HepG2 (cell line): ENCODE measurements around the gene SFXN2. TPM values are rescaled to one million over a fixed set of nuclear protein-coding genes. Genes with fewer than 3 reads are reported as not detected.
A peak's percentile ranks its signal among the peaks of the same experiment; 100 is the strongest.

Experiments used
- FOXM1 ChIP-seq: sonication (generic); formaldehyde crosslinking; IDR thresholded peaks from 2 replicates; pipeline ENCODE4 v1.5.0; 2020; ENCODE audit warnings: missing genetic modification reagents
- KAT7 ChIP-seq: IDR thresholded peaks from 2 replicates; pipeline ENCODE4 v1.6.1; 2018; ENCODE audit warnings: borderline replicate concordance, missing compliant biosample characterization
- MAFG ChIP-seq: sonication (generic); formaldehyde crosslinking; IDR thresholded peaks from 2 replicates; pipeline ENCODE4 v1.5.1; 2020; ENCODE audit warnings: mild to moderate bottlenecking, missing genetic modification reagents
- NCOA5 ChIP-seq: sonication (generic); formaldehyde crosslinking; IDR thresholded peaks from 2 replicates; pipeline ENCODE4 v1.4.0; 2020; ENCODE audit warnings: missing genetic modification reagents
- NFATC3 ChIP-seq: sonication (generic); formaldehyde crosslinking; IDR thresholded peaks from 2 replicates; pipeline ENCODE4 v1.5.1; 2020; ENCODE audit warnings: mild to moderate bottlenecking, missing genetic modification reagents
- NR0B2 ChIP-seq: sonication (generic); formaldehyde crosslinking; IDR thresholded peaks from 2 replicates; pipeline ENCODE4 v1.4.0; 2020; ENCODE audit warnings: mild to moderate bottlenecking, missing genetic modification reagents
- PITX1 ChIP-seq: sonication (generic); formaldehyde crosslinking; IDR thresholded peaks from 2 replicates; pipeline ENCODE4 v1.5.1; 2020; ENCODE audit warnings: mild to moderate bottlenecking, missing genetic modification reagents
- RFXANK ChIP-seq: IDR thresholded peaks from 2 replicates; pipeline ENCODE4 v1.6.1; 2016
- SALL1 ChIP-seq: sonication (generic); formaldehyde crosslinking; IDR thresholded peaks from 2 replicates; pipeline ENCODE4 v1.8.0; 2022; ENCODE audit warnings: mild to moderate bottlenecking, missing genetic modification reagents
- TRAFD1 ChIP-seq: sonication (generic); formaldehyde crosslinking; IDR thresholded peaks from 2 replicates; pipeline ENCODE4 v1.5.1; 2020; ENCODE audit warnings: missing genetic modification reagents, mild to moderate bottlenecking, borderline replicate concordance
- ZEB1 ChIP-seq: IDR thresholded peaks from 2 replicates; pipeline ENCODE4 v1.6.1; 2012; ENCODE audit warnings: mild to moderate bottlenecking, low read depth, inconsistent platforms; ENCODE audit not compliant: insufficient replicate concordance
- ZNF17 ChIP-seq: sonication (generic); formaldehyde crosslinking; IDR thresholded peaks from 2 replicates; pipeline ENCODE4 v1.5.0; 2020; ENCODE audit warnings: mild to moderate bottlenecking, missing genetic modification reagents
- ZNF256 ChIP-seq: sonication (generic); formaldehyde crosslinking; conservative IDR thresholded peaks from 2 replicates; pipeline ENCODE4 v1.4.0; 2020; ENCODE audit warnings: missing genetic modification reagents
- ZNF407 ChIP-seq: sonication (generic); formaldehyde crosslinking; IDR thresholded peaks from one replicate; pipeline ENCODE4 v1.5.1; 2020; ENCODE audit warnings: mild to moderate bottlenecking, missing genetic modification reagents; ENCODE audit errors: not compliant biosample characterization
- ZNF530 ChIP-seq: sonication (generic); formaldehyde crosslinking; IDR thresholded peaks from 2 replicates; pipeline ENCODE4 v1.5.0; 2020; ENCODE audit warnings: low read depth, mild to moderate bottlenecking, missing genetic modification reagents
- ZNF562 ChIP-seq: sonication (generic); formaldehyde crosslinking; IDR thresholded peaks from 2 replicates; pipeline ENCODE4 v1.8.0; 2022; ENCODE audit warnings: missing genetic modification reagents, borderline replicate concordance
- ZNF615 ChIP-seq: sonication (generic); formaldehyde crosslinking; IDR thresholded peaks from 2 replicates; pipeline ENCODE4 v1.5.0; 2020; ENCODE audit warnings: mild to moderate bottlenecking, missing genetic modification reagents, borderline replicate concordance
- ZNF841 ChIP-seq: sonication (generic); formaldehyde crosslinking; IDR thresholded peaks from 2 replicates; pipeline ENCODE4 v1.8.1; 2023; ENCODE audit warnings: missing genetic modification reagents, borderline replicate concordance
- polyA plus RNA-seq, 8 experiments: library from polyadenylated mRNA; depleted of rRNA in 3 of 8; stranded (reverse) in 7 of 8; unstranded in 1 of 8; fragments of >200 nt; fragmentation: Illumina TruSeq in 4 of 8; extraction: Trizol in 4 of 8; gene quantifications; 2 replicates each; pipeline versions ENCODE4 v1.2.1 to v1.2.3, GENCODE V29; 2011 to 2016; ENCODE audit warnings: low read depth in 4 of 8, missing spikeins in 1 of 8, mixed read lengths in 1 of 8; ENCODE audit not compliant: insufficient read depth in 1 of 8
- total RNA-seq, 5 experiments: library from RNA; depleted of rRNA; stranded (reverse); fragments of >200 nt; fragmentation: Illumina TruSeq; extraction: Trizol; gene quantifications; 2 replicates each; pipeline ENCODE4 v1.2.3, GENCODE V29; 2016; ENCODE audit warnings: low read depth in 1 of 5

Gene SFXN2
- total and polyA plus RNA-seq, 2 of the 13 experiments (the other 11 are each of a cell fraction or from before 2014, with no cell fraction given), result 12.8 to 21.1 TPM

- no peak for TF ChIP-seq NR0B2 (CRISPR knock-in tag)
- no peak for TF ChIP-seq SALL1 (CRISPR knock-in tag)
- TF ChIP-seq FOXM1, result no peak
- TF ChIP-seq NFATC3, result no peak
- no peak for TF ChIP-seq ZNF562 (CRISPR knock-in tag)
- TF ChIP-seq MAFG, result no peak
- TF ChIP-seq KAT7, result 0 out of 2 replicates have a peak, but pooled peaks have one; percentile 3
- TF ChIP-seq RFXANK (CRISPR knock-in tag), result no peak
- TF ChIP-seq ZEB1, result no peak
- no peak for TF ChIP-seq ZNF407 (CRISPR knock-in tag)
- no peak for TF ChIP-seq ZNF17 (CRISPR knock-in tag)
- TF ChIP-seq ZNF841 (CRISPR knock-in tag), result no peak
- no peak for TF ChIP-seq ZNF256 (CRISPR knock-in tag)
- TF ChIP-seq ZNF530 (CRISPR knock-in tag), result no peak
- TF ChIP-seq ZNF615 (CRISPR knock-in tag), result no peak
- 0 out of 2 replicates have a peak, but pooled peaks have one; percentile 81 for TF ChIP-seq TRAFD1
- no peak for TF ChIP-seq NCOA5
- 0 out of 2 replicates have a peak, but pooled peaks have one; percentile 17 for TF ChIP-seq PITX1
These were observed 30.1 kb downstream of the SFXN2 start (continued) for GRCh38 chr10:102744374-102745051.
